ENCODE data around the gene SRRT.
"Not testable (repeated sequence)": the region's sequence is repeated elsewhere in the genome, so short reads cannot be mapped to it uniquely, and the experiment has no call there.

Gene SRRT

DNA sequence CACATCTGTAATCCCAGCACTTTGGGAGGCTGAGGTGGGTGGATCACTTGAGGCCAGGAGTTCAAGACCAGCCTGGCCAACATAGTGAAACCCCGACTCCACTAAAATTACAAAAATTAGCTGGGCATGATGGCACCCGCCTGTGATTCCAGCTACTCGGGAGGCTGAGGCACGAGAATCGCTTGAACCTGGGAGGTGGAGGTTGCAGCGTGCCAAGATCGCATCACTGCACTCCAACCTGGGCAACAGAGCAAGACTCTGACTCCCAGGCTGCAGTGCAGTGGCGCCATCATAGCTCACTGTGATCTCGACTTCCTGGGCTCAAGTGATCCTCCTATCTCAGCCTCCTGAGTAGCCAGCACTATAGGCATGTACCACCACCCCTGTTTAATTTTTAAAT, 20.0 kb upstream of the SRRT start:
- DNase-seq = not testable (repeated sequence)

DNA sequence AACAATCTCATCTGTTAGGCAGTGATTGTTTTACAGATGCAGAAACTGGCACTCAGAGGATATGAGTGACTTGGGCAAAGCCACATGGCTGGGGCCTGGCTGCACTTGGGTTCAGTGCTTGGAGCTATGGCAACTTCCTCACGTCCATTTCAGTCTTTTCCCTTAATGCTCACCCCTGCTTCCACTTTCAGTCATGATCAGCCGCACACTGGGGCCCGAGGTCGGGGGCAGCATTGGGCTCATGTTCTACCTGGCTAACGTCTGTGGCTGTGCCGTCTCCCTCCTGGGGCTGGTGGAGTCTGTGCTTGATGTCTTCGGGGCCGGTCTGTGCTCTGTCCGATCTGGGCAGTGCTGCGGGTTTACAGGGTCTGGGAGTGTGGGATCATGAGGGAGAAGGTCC, 19.4 kb upstream of the SRRT start:
- no peak for DNase-seq

DNA sequence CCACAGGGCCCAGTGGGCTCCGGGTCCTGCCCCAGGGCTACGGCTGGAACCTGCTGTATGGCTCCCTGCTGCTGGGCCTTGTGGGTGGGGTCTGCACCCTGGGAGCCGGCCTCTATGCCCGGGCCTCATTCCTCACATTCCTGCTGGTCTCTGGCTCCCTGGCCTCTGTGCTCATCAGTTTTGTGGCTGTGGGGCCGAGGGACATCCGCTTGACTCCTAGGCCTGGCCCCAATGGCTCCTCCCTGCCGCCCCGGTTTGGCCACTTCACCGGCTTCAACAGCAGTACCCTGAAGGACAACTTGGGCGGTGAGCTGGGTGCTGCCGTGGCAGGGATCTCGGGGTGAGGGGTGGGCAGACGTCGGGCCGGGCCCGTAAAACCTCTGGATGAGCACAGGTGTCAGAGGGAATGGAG, 18.0 kb upstream of the SRRT start:
- no peak for DNase-seq

DNA sequence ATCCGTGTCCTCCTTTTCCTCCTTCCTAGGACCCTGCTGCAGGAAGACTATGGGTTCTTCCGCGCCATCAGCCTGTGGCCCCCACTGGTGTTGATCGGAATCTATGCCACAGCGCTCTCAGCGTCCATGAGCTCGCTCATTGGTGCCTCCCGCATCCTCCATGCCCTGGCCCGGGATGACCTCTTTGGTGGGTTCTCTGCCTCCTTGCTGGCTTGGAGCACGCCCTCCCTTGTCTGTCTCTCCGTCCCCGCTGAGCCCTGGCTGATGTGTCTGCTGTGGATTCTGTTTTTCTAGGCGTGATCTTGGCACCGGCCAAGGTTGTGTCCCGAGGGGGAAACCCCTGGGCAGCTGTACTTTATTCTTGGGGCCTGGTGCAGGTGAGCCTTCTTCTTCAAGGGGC, 15.0 kb upstream of the SRRT start:
- no peak for DNase-seq

DNA sequence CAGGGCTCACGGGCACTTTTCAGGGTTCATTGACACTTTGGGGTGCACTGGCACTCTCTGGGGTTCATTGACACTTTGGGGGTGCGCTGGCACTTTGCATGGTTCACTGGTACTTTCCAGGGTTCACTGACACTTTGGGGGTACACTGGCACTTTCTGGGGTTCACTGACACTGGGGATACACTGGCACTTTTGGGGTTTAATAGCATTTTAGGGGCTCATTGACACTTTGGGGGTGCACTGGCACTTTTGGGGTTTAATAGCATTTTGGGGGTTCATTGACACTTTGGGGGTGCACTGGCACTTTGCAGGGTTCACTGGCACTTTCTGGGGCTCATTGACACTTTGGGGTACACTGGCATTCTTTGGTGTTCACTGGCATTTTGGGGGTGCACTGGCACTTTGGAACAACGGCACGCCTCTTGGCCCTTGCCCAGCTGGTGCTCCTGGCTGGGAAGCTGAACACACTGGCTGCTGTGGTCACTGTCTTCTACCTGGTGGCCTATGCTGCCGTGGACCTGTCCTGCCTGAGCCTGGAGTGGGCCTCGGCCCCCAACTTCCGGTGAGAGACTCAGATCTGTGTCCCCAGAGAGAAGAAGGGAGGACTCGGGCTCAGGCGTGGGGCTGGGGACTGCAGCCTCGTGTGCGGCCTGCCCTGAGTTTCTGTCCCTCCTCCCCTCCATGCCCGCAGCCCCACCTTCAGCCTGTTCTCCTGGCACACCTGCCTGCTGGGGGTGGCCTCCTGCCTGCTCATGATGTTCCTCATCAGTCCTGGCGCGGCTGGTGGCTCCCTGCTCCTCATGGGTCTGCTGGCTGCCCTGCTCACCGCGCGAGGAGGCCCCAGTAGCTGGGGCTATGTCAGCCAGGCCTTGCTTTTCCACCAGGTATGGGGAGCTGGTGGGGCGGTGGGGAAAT, 13.9 kb upstream of the SRRT start:
- DNase-seq = no peak

DNA sequence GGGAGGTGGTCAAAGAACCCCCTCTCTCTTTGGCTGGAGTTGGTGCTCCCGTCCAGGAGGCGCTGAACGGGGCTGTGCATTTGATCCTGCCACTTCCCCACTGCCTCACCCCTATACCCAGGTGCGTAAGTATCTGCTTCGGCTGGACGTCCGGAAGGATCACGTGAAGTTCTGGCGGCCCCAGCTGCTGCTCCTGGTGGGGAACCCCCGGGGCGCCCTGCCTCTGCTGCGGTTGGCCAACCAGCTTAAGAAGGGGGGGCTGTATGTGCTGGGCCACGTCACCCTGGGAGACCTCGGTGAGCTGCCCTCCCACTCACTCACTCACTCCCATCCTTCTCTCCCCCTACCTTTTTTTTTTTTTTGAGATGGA, 13.3 kb upstream of the SRRT start:
- DNase-seq = no peak

DNA sequence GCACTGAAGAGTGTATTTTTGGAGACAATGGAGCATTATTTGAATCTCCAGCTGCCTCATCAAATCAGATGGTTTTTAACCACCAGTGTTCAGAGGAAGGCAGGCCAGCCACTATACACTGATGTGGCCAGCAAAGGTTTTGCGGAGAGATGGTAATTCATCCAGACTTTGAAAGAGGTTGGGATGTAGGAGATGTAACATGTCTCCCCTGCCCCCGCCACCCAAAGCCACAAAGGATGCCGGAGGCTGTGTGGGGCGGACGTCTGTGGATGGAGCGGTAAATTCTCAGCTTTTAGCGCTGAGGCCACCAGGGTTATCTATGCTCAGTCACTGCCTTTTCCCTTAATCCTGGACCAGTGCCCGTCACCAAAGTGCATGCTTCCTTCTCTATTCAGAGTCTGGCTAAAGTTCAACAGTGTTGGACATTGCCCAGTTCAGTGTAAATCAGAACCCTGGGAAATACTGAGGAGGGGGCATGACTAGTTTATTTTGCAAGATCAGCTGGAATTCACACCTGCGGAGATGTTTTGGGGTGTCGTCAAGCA, 11.4 kb upstream of the SRRT start:
- no peak for DNase-seq

DNA sequence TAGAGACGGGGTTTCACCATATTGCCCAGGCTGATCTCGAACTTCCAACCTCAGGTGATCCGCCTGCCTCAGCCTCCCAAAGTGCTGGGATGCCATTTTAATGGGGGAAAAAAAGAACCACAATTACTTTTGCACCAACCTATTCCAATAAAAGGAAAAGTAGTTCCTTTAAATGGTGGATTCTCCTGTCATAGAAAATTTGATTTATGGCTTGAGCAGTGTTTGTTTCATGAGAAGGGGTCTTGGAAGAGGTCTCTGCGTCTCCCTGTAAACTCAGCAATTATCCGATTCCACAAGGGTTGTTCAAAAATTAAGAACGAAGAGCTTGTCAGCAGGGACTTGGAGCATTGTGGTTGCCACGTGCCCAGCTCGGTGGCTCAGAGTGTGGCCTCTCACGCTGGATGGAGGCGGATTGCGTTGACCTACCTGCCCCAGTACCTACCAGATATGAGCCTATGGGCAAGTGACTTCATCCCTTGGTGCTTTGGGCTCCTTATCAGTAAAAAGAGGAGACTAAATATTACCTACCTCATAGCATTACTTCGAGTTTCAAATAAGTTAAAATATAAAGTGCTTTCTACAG, 10.5 kb upstream of the SRRT start:
- DNase-seq = no peak

DNA sequence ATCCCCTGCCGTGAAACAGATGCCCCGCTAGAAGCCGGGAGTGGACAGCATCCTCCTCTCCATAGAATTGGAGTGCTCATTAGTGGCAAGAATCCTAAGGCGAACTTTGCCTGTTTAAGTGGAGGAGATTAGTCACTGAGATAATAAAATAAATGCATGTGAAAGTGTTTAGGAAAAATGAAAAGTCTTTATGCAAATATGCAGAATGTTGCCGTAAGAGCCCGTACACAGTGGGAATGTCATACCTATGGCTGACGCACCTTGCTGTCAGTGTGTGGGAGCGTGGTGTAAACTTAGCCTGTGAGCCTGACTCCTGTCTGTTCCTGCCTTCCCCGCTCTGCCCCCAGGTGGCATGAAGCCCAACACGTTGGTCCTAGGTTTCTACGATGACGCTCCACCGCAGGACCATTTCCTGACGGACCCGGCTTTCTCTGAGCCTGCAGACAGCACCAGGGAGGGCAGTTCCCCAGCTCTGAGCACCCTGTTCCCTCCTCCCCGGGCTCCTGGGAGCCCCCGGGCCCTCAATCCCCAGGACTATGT, 9.5 kb upstream of the SRRT start:
- no peak for DNase-seq

DNA sequence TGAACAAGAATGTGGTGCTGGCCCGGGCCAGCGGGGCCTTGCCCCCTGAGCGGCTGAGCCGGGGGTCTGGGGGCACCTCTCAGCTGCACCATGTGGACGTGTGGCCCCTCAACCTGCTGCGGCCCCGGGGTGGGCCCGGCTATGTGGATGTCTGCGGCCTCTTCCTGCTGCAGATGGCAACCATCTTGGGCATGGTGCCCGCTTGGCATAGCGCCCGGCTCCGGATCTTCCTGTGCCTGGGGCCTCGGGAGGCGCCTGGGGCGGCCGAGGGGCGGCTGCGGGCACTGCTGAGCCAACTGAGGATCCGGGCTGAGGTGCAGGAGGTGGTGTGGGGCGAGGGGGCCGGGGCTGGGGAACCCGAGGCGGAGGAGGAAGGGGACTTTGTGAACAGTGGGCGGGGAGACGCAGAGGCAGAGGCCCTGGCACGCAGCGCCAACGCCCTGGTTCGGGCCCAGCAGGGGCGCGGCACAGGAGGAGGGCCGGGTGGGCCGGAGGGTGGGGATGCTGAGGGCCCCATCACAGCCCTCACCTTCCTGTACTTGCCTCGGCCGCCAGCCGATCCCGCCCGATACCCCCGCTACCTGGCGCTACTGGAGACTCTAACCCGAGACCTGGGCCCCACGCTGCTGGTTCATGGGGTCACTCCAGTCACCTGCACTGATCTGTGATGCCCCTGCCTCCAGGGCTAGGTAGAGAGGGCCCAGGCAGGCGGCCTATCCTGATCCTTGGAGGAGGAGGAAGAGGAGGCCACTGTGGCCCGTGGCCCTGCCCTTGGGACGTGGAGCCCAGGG, 8.8 kb upstream of the SRRT start:
- no peak for DNase-seq

DNA sequence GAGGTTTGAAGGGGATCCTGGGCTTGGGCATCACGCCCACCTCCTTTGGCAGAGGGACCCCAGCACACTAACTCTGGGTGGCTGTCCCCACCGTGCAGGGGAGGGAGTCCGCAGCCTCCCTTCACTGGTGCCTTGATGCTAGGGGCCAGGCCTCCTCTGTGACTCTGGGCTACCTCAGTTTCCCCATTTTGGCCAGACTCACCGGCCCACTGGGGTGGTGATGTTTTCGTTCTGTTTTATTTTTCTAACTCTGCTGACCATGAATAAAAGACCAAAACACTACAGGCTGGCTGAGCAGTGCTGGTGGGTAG, 8.2 kb upstream of the SRRT start:
- no peak for DNase-seq

DNA sequence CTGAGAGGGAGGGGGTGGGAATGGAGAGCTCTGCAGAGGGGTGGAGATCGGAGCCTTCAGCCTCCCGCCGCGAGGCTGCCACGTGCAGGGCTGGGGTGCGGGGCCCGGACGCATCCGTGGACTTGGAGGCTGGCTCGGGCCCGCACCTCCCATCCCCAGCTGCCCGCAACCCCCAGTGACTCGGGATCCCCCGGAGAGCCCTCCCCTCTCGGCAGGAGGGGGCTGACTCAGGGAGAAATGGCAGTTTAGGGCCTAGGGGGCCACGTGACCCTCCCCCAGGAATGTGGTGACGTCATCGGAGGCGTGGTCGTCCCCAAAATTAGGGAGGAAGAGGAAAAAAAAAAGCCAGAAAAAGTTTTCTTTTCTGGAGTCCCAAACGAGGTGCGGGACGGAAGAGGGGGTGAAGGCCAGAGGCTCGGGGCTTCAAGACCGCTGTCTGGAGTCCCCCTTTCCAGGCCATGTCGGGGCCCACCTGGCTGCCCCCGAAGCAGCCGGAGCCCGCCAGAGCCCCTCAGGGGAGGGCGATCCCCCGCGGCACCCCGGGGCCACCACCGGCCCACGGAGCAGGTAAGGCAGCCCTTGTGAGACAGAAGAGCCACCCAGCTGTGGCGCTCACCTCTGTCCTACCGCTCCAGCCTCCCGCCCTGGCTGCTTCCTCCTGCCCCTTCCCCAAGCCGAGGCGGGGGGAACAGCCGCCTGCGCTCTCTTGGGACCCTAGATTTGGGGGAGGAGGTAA, 7.7 kb upstream of the SRRT start, which contains the start of gene TRIP6:
TSS of gene TRIP6 (plus strand) at position 348 of the 736 bp plus-strand sequence. CDS start at position 459, 111 bp downstream.
- DNase-seq = peak; percentile 69

DNA sequence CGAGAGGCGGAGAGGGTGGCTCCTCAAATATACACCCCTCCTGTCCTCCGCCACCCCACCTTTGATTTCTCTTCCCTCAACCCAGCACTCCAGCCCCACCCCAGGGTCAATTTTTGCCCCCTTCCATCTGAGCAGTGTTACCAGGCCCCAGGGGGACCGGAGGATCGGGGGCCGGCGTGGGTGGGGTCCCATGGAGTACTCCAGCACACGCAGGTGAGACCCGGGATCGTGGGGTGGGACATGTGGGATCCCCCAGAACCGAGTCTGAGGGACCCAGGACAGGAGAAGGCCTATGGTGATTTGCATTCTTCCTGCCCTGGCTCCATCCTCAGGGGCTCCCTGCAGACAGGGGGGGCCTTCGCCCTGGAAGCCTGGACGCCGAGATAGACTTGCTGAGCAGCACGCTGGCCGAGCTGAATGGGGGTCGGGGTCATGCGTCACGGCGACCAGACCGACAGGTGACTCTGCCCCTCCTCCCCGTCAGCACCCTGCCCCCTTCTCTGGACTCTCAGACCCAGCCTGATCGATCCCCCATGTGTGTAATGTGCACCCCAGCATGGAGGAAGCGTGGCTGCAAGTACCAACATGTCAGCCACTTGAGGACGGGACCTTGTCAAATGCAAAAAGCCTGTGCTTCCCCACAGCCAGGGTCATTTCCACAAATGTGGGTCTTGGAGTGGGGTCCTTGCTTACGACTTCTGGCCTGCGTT, 7.0 kb upstream of the SRRT start:
- no peak for DNase-seq

DNA sequence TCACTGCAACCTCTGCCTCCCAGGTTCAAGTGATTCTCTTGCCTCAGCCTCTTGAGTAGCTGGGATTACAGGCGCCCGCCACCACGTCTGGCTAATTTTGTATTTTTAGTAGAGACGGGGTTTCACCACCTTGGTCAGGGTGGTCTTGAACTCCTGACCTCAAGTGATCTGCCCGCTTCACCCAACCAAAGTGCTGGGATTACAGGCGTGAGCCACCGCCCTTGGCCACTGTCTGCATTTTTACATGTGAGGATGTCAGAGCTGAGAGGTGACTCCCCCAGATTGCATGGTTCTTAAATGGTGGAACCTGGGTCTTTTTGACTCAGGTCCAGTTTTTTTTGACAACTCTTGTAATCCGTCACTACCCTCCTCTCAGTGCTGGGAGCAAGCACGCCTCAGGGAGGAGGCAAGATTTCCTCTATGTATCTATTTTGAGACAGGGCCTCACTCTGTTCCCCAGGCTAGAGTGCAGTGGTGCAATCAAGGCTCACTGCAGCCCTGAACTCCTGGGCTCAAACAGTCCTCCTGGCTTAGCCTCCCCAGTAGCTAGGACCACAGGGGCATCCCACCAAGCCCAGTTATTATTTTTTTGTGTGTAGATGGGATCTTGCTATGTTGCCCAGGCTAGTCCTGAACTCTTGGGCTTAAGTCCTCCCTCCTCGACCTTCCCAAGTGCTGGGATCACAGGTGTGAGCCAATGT, 1.2 kb upstream of the SRRT start:
- no peak for DNase-seq

DNA sequence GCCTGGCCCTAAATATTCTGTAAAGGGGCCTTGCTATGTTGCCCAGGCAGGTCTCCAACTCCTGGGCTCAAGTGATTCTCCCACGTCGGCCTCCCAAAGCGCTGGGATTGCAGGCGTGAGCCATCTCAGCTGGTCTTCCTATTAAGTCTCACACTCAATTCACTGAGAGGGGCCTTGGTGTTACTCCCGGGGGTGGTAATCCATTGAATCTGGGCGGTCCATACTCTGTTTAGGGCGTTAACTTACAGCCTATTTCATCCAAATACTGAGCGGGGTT, 665 bp upstream of the SRRT start:
- DNase-seq = no peak

DNA sequence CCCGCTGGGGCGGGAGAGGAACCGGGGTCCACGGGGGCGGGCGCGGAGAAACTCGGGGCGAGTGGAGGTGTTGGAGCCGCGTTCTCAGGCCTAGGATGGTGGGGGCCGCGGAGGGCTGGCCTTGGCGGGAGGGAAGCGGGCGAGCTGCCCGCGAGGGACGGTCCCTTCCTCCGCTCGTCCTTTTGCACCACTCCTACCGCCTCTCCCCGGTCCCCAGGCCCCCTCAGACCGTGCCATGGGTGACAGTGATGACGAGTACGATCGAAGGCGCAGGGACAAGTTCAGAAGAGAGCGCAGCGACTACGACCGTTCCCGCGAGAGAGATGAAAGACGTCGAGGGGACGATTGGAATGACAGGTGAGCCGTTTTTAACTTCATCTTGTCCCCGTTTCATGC, 451 bp downstream of the SRRT start:
- peak; percentile 53 for DNase-seq

DNA sequence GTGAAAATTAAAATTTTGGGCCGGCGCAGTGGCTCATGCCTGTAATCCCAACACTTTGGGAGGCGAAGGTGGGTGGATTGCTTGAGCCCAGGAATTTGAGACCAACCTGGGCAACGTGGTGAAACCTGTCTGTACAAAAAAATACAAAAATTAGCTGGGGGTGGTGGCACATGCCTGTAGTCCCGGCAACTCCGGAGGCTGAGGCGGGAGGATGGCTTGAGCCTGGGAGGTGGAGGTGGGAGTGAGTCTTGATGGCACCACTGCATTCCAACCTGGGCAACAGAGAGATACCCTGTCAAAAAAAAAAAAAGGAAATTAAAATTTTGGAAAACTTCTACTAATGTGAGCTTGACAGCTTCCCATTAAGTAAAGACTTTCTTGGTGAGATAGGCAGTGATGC, 3.1 kb downstream of the SRRT start:
- no peak for DNase-seq

DNA sequence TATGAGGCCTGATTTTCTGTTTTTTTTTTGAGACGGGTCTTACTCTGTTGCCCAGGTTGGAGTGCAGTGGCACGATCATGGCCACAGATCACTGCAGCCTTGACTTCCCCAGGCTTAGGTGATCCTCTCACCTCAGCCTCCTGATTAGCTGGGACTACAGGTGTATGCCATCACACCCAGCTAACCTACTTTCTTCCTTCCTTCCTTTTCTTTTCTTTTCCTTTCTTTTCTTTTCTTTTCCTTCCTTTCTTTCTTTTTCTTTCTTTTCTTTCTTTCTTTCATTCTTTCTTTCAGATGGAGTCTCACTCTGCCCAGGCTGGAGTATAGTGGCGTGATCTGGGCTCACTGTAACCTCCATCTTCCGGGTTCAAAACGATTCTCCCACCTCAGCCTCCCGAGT, 3.8 kb downstream of the SRRT start:
- no peak for DNase-seq

DNA sequence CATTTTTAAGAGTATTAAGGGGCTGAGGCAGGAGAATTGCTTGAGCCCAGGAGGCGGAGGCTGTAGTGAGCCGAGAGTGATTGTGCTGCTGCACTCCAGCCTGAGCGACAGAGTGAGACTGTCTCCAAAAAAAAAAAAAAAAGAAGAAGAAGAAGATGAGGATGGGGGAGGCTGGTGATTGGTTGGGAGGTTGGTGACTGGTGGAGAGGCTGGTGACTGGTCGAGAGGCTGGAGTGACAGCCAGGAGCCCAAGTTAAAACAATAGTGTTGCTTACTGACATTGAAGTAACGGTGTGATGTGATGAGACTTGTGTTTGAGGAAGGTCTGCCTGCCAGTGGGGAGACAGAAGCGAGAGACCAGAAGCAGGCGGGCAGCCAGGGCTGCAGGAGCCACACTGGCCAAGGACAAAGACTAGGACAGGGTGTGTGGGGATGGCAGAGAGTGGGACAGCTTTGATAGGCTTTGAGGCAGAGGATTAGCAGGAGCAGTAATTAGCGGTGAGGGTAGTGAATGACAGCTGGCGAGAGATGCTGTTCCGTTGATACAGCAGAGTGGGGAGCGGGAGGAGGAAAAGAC, 4.9 kb downstream of the SRRT start:
- DNase-seq = no peak

DNA sequence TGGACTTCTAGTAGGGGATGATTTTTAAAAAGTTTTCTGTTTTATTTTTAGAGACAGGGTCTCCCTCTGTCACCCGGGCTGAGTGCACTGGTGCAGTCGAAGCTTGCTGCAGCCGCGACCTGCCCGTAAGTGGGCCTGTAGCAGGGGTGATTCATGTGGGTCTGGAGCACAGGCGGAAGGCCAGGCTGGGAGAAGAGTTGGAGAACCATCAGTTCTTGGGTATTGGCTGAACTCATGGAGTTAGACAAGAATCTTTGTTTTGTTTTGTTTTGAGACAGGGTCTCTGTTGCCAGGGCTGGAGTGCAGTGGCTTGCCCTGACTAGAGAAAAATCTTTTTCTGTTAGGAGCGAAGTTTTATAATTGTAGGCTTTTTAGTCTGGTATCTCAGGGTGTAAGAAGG, 5.7 kb downstream of the SRRT start:
- DNase-seq = no peak

DNA sequence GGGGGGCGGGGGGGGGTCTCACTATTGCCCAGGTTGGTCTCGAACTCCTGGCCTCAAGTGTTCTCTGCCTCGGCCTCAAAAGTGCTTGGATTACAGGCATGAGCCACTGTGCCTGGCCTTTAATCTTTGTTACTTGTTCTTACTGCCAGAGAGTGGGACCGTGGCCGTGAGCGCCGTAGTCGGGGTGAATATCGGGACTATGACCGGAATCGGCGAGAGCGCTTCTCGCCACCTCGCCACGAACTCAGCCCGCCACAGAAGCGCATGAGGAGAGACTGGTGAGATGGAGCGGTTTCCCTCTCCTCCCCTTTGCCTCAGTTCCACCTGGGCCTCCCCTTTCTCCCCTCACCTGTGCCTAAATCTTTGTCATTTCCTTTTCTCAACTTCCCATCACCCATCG, 6.2 kb downstream of the SRRT start:
- DNase-seq = no peak
